HepG2 (cell line): Measurements from ENCODE around the gene FAM131A. TPM values are rescaled to one million over a fixed set of nuclear protein-coding genes. Genes with fewer than 3 reads are reported as not detected.
A peak's percentile ranks its signal among the peaks of the same experiment; 100 is the strongest.

Experiments used
- ARNT2 ChIP-seq: sonication (generic); formaldehyde crosslinking; IDR thresholded peaks from 2 replicates; pipeline ENCODE4 v1.8.0; 2022; ENCODE audit warnings: mild to moderate bottlenecking, low read depth, missing genetic modification reagents, moderate library complexity
- CHCHD3 ChIP-seq: sonication (generic); formaldehyde crosslinking; IDR thresholded peaks from 2 replicates; pipeline ENCODE4 v1.8.0; 2022; ENCODE audit warnings: mild to moderate bottlenecking, missing genetic modification reagents, moderate library complexity
- ELK4 ChIP-seq: sonication (generic); formaldehyde crosslinking; IDR thresholded peaks from 2 replicates; pipeline ENCODE4 v1.9.0; 2021; ENCODE audit warnings: missing genetic modification reagents, borderline replicate concordance
- GABPB1 ChIP-seq: IDR thresholded peaks from 2 replicates; pipeline ENCODE4 v1.6.1; 2016; ENCODE audit warnings: mild to moderate bottlenecking, missing genetic modification reagents, moderate library complexity, missing compliant biosample characterization
- HOXA5 ChIP-seq: sonication (generic); formaldehyde crosslinking; IDR thresholded peaks from 2 replicates; pipeline ENCODE4 v1.4.0; 2020; ENCODE audit warnings: missing genetic modification reagents
- KDM2A ChIP-seq: sonication (generic); formaldehyde crosslinking; IDR thresholded peaks from 2 replicates; pipeline ENCODE4 v1.4.0; 2020; ENCODE audit warnings: low read depth, missing genetic modification reagents, borderline replicate concordance
- POLR2A ChIP-seq, 2 experiments: IDR thresholded peaks; 2 replicates each; pipeline ENCODE4 v1.6.1; 2011; ENCODE audit warnings: low read depth in 2 of 2, low read length in 2 of 2, mild to moderate bottlenecking in 1 of 2, moderate library complexity in 1 of 2; ENCODE audit not compliant: insufficient read depth in 1 of 2
- SMAD9 ChIP-seq: sonication (generic); formaldehyde crosslinking; IDR thresholded peaks from 2 replicates; pipeline ENCODE4 v1.5.1; 2020; ENCODE audit warnings: mild to moderate bottlenecking, missing genetic modification reagents
- SOX5 ChIP-seq: IDR thresholded peaks from 2 replicates; pipeline ENCODE4 v1.6.1; 2016; ENCODE audit warnings: borderline replicate concordance
- YEATS4 ChIP-seq: sonication (generic); formaldehyde crosslinking; IDR thresholded peaks from 2 replicates; pipeline ENCODE4 v1.4.0; 2020; ENCODE audit warnings: missing genetic modification reagents, borderline replicate concordance
- ZBTB38 ChIP-seq: sonication (generic); formaldehyde crosslinking; IDR thresholded peaks from 2 replicates; pipeline ENCODE4 v1.5.1; 2020; ENCODE audit warnings: mild to moderate bottlenecking, missing genetic modification reagents
- ZFX ChIP-seq: sonication (generic); formaldehyde crosslinking; IDR thresholded peaks from 2 replicates; pipeline ENCODE4 v1.4.0; 2020; ENCODE audit warnings: mild to moderate bottlenecking, low read depth, missing genetic modification reagents, moderate library complexity
- ZNF3 ChIP-seq: IDR thresholded peaks from 2 replicates; pipeline ENCODE4 v1.7.0; 2017; ENCODE audit warnings: inconsistent platforms
- ZNF569 ChIP-seq: sonication (generic); formaldehyde crosslinking; IDR thresholded peaks from 2 replicates; pipeline ENCODE4 v1.5.0; 2020; ENCODE audit warnings: mild to moderate bottlenecking, missing genetic modification reagents, moderate library complexity, borderline replicate concordance
- ZNF670 ChIP-seq: sonication (generic); formaldehyde crosslinking; IDR thresholded peaks from 2 replicates; pipeline ENCODE4 v1.8.0; 2022; ENCODE audit warnings: mild to moderate bottlenecking, missing genetic modification reagents, borderline replicate concordance
- ZNF709 ChIP-seq: sonication (generic); formaldehyde crosslinking; IDR thresholded peaks from 2 replicates; pipeline ENCODE4 v1.5.0; 2020; ENCODE audit warnings: mild to moderate bottlenecking, missing genetic modification reagents
- ZNF790 ChIP-seq: sonication (generic); formaldehyde crosslinking; IDR thresholded peaks from 2 replicates; pipeline ENCODE4 v1.8.0; 2022; ENCODE audit warnings: missing genetic modification reagents, mild to moderate bottlenecking, borderline replicate concordance
- ZNF83 ChIP-seq: sonication (generic); formaldehyde crosslinking; IDR thresholded peaks from 2 replicates; pipeline ENCODE4 v1.4.0; 2020; ENCODE audit warnings: missing genetic modification reagents, mild to moderate bottlenecking, borderline replicate concordance
- polyA plus RNA-seq, 8 experiments: library from polyadenylated mRNA; depleted of rRNA in 3 of 8; stranded (reverse) in 7 of 8; unstranded in 1 of 8; fragments of >200 nt; fragmentation: Illumina TruSeq in 4 of 8; extraction: Trizol in 4 of 8; gene quantifications; 2 replicates each; pipeline versions ENCODE4 v1.2.1 to v1.2.3, GENCODE V29; 2011 to 2016; ENCODE audit warnings: low read depth in 4 of 8, missing spikeins in 1 of 8, mixed read lengths in 1 of 8; ENCODE audit not compliant: insufficient read depth in 1 of 8
- total RNA-seq, 5 experiments: library from RNA; depleted of rRNA; stranded (reverse); fragments of >200 nt; fragmentation: Illumina TruSeq; extraction: Trizol; gene quantifications; 2 replicates each; pipeline ENCODE4 v1.2.3, GENCODE V29; 2016; ENCODE audit warnings: low read depth in 1 of 5
- TF ChIP-seq, protein P1 (sequence below): sonication (generic); formaldehyde crosslinking; IDR thresholded peaks from 2 replicates; pipeline ENCODE4 v1.4.0; 2020; ENCODE audit warnings: mild to moderate bottlenecking, missing genetic modification reagents, borderline replicate concordance
- TF ChIP-seq, protein P2 (sequence below): sonication (generic); formaldehyde crosslinking; IDR thresholded peaks from 2 replicates; pipeline ENCODE4 v1.9.0; 2021; ENCODE audit warnings: missing genetic modification reagents, borderline replicate concordance

Gene FAM131A
- total and polyA plus RNA-seq, 2 of the 13 experiments (the other 11 are each of a cell fraction or from before 2014, with no cell fraction given), result 9.2 to 9.3 TPM

- TF ChIP-seq ZNF569 (CRISPR knock-in tag), result no peak
- TF ChIP-seq ZNF3 (CRISPR knock-in tag), result no peak
- TF ChIP-seq ARNT2, result no peak
- peak; percentile 16 for TF ChIP-seq ZBTB38 (CRISPR knock-in tag)
- 0 out of 2 replicates have a peak, but pooled peaks have one; percentile 51 for TF ChIP-seq CHCHD3 (CRISPR knock-in tag)
- TF ChIP-seq ZFX, result peak; percentile 83
- TF ChIP-seq ZNF790, result 0 out of 2 replicates have a peak, but pooled peaks have one; percentile 18
- TF ChIP-seq ZNF83 (CRISPR knock-in tag), result no peak
- TF ChIP-seq SMAD9 (CRISPR knock-in tag), result no peak
- TF ChIP-seq POLR2A (IDR thresholded peaks at IDR 0.05; ENCODE audit: insufficient read depth in 1 of 2, low read depth in 2 of 2, low read length in 2 of 2), result peak; percentile 37; a peak in 3 of 4 replicates
- TF ChIP-seq, protein P1, sequence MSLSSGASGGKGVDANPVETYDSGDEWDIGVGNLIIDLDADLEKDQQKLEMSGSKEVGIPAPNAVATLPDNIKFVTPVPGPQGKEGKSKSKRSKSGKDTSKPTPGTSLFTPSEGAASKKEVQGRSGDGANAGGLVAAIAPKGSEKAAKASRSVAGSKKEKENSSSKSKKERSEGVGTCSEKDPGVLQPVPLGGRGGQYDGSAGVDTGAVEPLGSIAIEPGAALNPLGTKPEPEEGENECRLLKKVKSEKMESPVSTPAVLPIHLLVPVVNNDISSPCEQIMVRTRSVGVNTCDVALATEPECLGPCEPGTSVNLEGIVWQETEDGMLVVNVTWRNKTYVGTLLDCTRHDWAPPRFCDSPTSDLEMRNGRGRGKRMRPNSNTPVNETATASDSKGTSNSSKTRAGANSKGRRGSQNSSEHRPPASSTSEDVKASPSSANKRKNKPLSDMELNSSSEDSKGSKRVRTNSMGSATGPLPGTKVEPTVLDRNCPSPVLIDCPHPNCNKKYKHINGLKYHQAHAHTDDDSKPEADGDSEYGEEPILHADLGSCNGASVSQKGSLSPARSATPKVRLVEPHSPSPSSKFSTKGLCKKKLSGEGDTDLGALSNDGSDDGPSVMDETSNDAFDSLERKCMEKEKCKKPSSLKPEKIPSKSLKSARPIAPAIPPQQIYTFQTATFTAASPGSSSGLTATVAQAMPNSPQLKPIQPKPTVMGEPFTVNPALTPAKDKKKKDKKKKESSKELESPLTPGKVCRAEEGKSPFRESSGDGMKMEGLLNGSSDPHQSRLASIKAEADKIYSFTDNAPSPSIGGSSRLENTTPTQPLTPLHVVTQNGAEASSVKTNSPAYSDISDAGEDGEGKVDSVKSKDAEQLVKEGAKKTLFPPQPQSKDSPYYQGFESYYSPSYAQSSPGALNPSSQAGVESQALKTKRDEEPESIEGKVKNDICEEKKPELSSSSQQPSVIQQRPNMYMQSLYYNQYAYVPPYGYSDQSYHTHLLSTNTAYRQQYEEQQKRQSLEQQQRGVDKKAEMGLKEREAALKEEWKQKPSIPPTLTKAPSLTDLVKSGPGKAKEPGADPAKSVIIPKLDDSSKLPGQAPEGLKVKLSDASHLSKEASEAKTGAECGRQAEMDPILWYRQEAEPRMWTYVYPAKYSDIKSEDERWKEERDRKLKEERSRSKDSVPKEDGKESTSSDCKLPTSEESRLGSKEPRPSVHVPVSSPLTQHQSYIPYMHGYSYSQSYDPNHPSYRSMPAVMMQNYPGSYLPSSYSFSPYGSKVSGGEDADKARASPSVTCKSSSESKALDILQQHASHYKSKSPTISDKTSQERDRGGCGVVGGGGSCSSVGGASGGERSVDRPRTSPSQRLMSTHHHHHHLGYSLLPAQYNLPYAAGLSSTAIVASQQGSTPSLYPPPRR (CRISPR knock-in tag), result 0 out of 2 replicates have a peak, but pooled peaks have one; percentile 13
- TF ChIP-seq, protein P2, sequence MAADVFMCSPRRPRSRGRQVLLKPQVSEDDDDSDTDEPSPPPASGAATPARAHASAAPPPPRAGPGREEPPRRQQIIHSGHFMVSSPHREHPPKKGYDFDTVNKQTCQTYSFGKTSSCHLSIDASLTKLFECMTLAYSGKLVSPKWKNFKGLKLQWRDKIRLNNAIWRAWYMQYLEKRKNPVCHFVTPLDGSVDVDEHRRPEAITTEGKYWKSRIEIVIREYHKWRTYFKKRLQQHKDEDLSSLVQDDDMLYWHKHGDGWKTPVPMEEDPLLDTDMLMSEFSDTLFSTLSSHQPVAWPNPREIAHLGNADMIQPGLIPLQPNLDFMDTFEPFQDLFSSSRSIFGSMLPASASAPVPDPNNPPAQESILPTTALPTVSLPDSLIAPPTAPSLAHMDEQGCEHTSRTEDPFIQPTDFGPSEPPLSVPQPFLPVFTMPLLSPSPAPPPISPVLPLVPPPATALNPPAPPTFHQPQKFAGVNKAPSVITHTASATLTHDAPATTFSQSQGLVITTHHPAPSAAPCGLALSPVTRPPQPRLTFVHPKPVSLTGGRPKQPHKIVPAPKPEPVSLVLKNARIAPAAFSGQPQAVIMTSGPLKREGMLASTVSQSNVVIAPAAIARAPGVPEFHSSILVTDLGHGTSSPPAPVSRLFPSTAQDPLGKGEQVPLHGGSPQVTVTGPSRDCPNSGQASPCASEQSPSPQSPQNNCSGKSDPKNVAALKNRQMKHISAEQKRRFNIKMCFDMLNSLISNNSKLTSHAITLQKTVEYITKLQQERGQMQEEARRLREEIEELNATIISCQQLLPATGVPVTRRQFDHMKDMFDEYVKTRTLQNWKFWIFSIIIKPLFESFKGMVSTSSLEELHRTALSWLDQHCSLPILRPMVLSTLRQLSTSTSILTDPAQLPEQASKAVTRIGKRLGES, result 0 out of 2 replicates have a peak, but pooled peaks have one; percentile 33
- TF ChIP-seq GABPB1 (CRISPR knock-in tag), result peak; percentile 63; the same call in 1 of the 2 replicates
- peak; percentile 36; the same call in 1 of the 2 replicates for TF ChIP-seq ZNF670
- TF ChIP-seq YEATS4 (CRISPR knock-in tag), result peak; percentile 81
- TF ChIP-seq ZNF709 (CRISPR knock-in tag), result 0 out of 2 replicates have a peak, but pooled peaks have one; percentile 46
- peak; percentile 45; the same call in 1 of the 2 replicates for TF ChIP-seq KDM2A
- TF ChIP-seq ELK4 (CRISPR knock-in tag), result no peak
- TF ChIP-seq SOX5 (CRISPR knock-in tag), result no peak
- TF ChIP-seq HOXA5, result peak; percentile 18; the same call in 1 of the 2 replicates
These were observed 22.5 kb upstream of the FAM131A start (continued) for GRCh38 chr3:184314700-184315542.
